ENCODE results near the gene ALDH4A1. TPM values are rescaled to one million over a fixed set of nuclear protein-coding genes. Genes with fewer than 3 reads are reported as not detected.
"Not testable (repeated sequence)": the region's sequence is repeated elsewhere in the genome, so short reads cannot be mapped to it uniquely, and the experiment has no call there.

ALDH4A1 gene
- total RNA-seq, 1 donor from 2014 or later = 18.8 TPM

- Histone ChIP-seq H3K27me3 (ENCODE audit: control insufficient read depth, insufficient read depth, low read length) (no peaks in the 10 kb centered on the region), H3K4me3 (ENCODE audit: low read depth, low read length) (no peak overlapping the region), H3K36me3 (ENCODE audit: control insufficient read depth, insufficient read depth, low read length) (no peaks in the 10 kb centered on the region)
- no peak for TF ChIP-seq CTCF (IDR thresholded peaks at IDR 0.05; ENCODE audit: insufficient read depth, low read length, poor library complexity, severe bottlenecking)
- DNase-seq (ENCODE audit: low read depth) = no peak
These were observed 46.8 kb downstream of the ALDH4A1 start for GRCh38 chr1:18855573-18855972.

- no peak for TF ChIP-seq CTCF (IDR thresholded peaks at IDR 0.05; ENCODE audit: insufficient read depth, low read length, poor library complexity, severe bottlenecking)
- Histone ChIP-seq H3K4me3 (ENCODE audit: low read depth, low read length) (no peak overlapping the region), H3K27me3 (ENCODE audit: control insufficient read depth, insufficient read depth, low read length) (no peaks in the 10 kb centered on the region), H3K36me3 (ENCODE audit: control insufficient read depth, insufficient read depth, low read length) (no peaks in the 10 kb centered on the region)
- DNase-seq (ENCODE audit: low read depth) = no peak
These were observed 47.9 kb downstream of the ALDH4A1 start for GRCh38 chr1:18854331-18855025.

GRCh38 chr1:18852501-18852900 is 49.9 kb downstream of the ALDH4A1 start:
- Histone ChIP-seq H3K4me3 (ENCODE audit: low read depth, low read length) (no peak overlapping the region), H3K27me3 (ENCODE audit: control insufficient read depth, insufficient read depth, low read length) (no peaks in the 10 kb centered on the region), H3K36me3 (ENCODE audit: control insufficient read depth, insufficient read depth, low read length) (no peaks in the 10 kb centered on the region)
- no peak for TF ChIP-seq CTCF (IDR thresholded peaks at IDR 0.05; ENCODE audit: insufficient read depth, low read length, poor library complexity, severe bottlenecking)
- no peak for DNase-seq (ENCODE audit: low read depth)

- Histone ChIP-seq H3K36me3 (ENCODE audit: control insufficient read depth, insufficient read depth, low read length) (no peaks in the 10 kb centered on the region), H3K27me3 (ENCODE audit: control insufficient read depth, insufficient read depth, low read length) (no peaks in the 10 kb centered on the region), H3K4me3 (ENCODE audit: low read depth, low read length) (no peak overlapping the region)
- no peak for TF ChIP-seq CTCF (IDR thresholded peaks at IDR 0.05; ENCODE audit: insufficient read depth, low read length, poor library complexity, severe bottlenecking)
- no peak for DNase-seq (ENCODE audit: low read depth)
These were observed 53.1 kb downstream of the ALDH4A1 start for GRCh38 chr1:18849261-18849711.

- H3K36me3 ChIP-seq (ENCODE audit: control insufficient read depth, insufficient read depth, low read length); DNase-seq (ENCODE audit: low read depth); H3K27me3 ChIP-seq (ENCODE audit: control insufficient read depth, insufficient read depth, low read length); H3K4me3 ChIP-seq (ENCODE audit: low read depth, low read length): not testable (repeated sequence)
These were observed 54.6 kb downstream of the ALDH4A1 start for GRCh38 chr1:18847723-18848122.

GRCh38 chr1:18840145-18840544 is 62.2 kb downstream of the ALDH4A1 start:
- H3K36me3 ChIP-seq (ENCODE audit: control insufficient read depth, insufficient read depth, low read length) = no peaks in the 10 kb centered on the region
- no peak overlapping the region for H3K4me3 ChIP-seq (ENCODE audit: low read depth, low read length)
- no peak for DNase-seq (ENCODE audit: low read depth)
- no peak for TF ChIP-seq CTCF (IDR thresholded peaks at IDR 0.05; ENCODE audit: insufficient read depth, low read length, poor library complexity, severe bottlenecking)
- H3K27me3 ChIP-seq (ENCODE audit: control insufficient read depth, insufficient read depth, low read length) = no peaks in the 10 kb centered on the region
